ENCODE results near the gene LRP3. TPM values are rescaled to one million over a fixed set of nuclear protein-coding genes. Genes with fewer than 3 reads are reported as not detected.
A peak's percentile ranks its signal among the peaks of the same experiment; 100 is the strongest.
"Not testable (repeated sequence)": the region's sequence is repeated elsewhere in the genome, so short reads cannot be mapped to it uniquely, and the experiment has no call there.

The LRP3 gene
- total and polyA plus RNA-seq, 11 donors: 8.2 to 31.7 (median 18.0) TPM

- intact Hi-C loops (cut with DNase I): no loop called here
- ATAC-seq (no peak), DNase-seq (no peak)
- no peak overlapping the region for H3K4me3 ChIP-seq
- H3K27me3 ChIP-seq: peaks cover 19 to 66% (median 31%) of the 10 kb centered on the region in 9 donors
- no peaks in the 10 kb centered on the region for H3K9me3 ChIP-seq
- H3K27ac ChIP-seq: no peak overlapping the region
- WGBS, 4 donors: 81 to 88% (median 83%) methylated on average over 9 of the region's 9 CpGs
- H3K36me3 ChIP-seq: no peaks in the 10 kb centered on the region
- peaks cover 0 to 9% (median 0%) of the 10 kb centered on the region in 12 donors for H3K4me1 ChIP-seq
- TF ChIP-seq POLR2A (IDR thresholded peaks at IDR 0.05) (no peak), CTCF (IDR thresholded peaks at IDR 0.05) (no peak)
Observed at GRCh38 chr19:33220735-33221134, 26.6 kb downstream of the LRP3 start.

GRCh38 chr19:33221638-33222037 lies 27.5 kb downstream of the LRP3 start:
- H3K9me3 ChIP-seq: no peaks in the 10 kb centered on the region
- no peaks in the 10 kb centered on the region for H3K36me3 ChIP-seq
- intact Hi-C loops (cut with DNase I): no loop called here
- peaks cover 28 to 75% (median 39%) of the 10 kb centered on the region in 9 donors for H3K27me3 ChIP-seq
- no peak overlapping the region for H3K4me3 ChIP-seq
- DNase-seq (no peak), ATAC-seq (no peak)
- 61 to 76% (median 65%) methylated on average over 6 of the region's 6 CpGs for WGBS, 4 donors
- H3K4me1 ChIP-seq: peaks cover 0 to 14% (median 0%) of the 10 kb centered on the region in 12 donors
- no peak overlapping the region for H3K27ac ChIP-seq
- no peak for TF ChIP-seq CTCF (IDR thresholded peaks at IDR 0.05)

- H3K36me3 ChIP-seq; ATAC-seq; DNase-seq; intact Hi-C loops (cut with DNase I); H3K27ac ChIP-seq; H3K9me3 ChIP-seq; H3K4me3 ChIP-seq: not testable (repeated sequence)
- 73 to 88% (median 85%) methylated on average over 2 of the region's 2 CpGs for WGBS, 4 donors
- peaks cover 0 to 18% (median 0%) of the 10 kb centered on the region in 12 donors for H3K4me1 ChIP-seq
- peaks cover 34 to 81% (median 45%) of the 10 kb centered on the region in 9 donors for H3K27me3 ChIP-seq
Observed at GRCh38 chr19:33222255-33222654, 28.1 kb downstream of the LRP3 start.

- H3K4me3 ChIP-seq: peak overlapping the region in 4 of 12 donors; percentile 6 to 25 (median 9)
- intact Hi-C loops (cut with DNase I): no loop called here
- DNase-seq: no peak
- no peak for ATAC-seq
- H3K4me1 ChIP-seq: peaks cover 0 to 18% (median 0%) of the 10 kb centered on the region in 12 donors
- no peak overlapping the region for H3K27ac ChIP-seq
- no peaks in the 10 kb centered on the region for H3K36me3 ChIP-seq
- TF ChIP-seq CTCF (IDR thresholded peaks at IDR 0.05): no peak
- no peak for TF ChIP-seq POLR2A (IDR thresholded peaks at IDR 0.05)
- H3K27me3 ChIP-seq: peaks cover 39 to 97% (median 55%) of the 10 kb centered on the region in 9 donors
- peaks cover 0 to 31% (median 17%) of the 10 kb centered on the region in 12 donors for H3K9me3 ChIP-seq
- 50 to 68% (median 57%) methylated on average over 12 to 18 of the region's 18 CpGs for WGBS, 4 donors
Observed at GRCh38 chr19:33224694-33225457, 30.7 kb downstream of the LRP3 start.

Data from heart left ventricle (tissue), 16 donors.